Ishikawa (cell line): ENCODE data around the gene UGGT2.

Experiments
- CEBPB ChIP-seq: IDR thresholded peaks from 2 replicates; pipeline ENCODE4 v1.6.1; 2012
- CREB1 ChIP-seq: IDR thresholded peaks from 2 replicates; pipeline ENCODE4 v1.6.1; 2012; ENCODE audit warnings: low read depth
- EGR1 ChIP-seq: IDR thresholded peaks from 2 replicates; pipeline ENCODE4 v1.6.1; 2012
- EP300 ChIP-seq: IDR thresholded peaks from 2 replicates; pipeline ENCODE4 v1.6.1; 2012; ENCODE audit warnings: borderline replicate concordance
- FOXM1 ChIP-seq: IDR thresholded peaks from 2 replicates; pipeline ENCODE4 v1.6.1; 2012; ENCODE audit warnings: low read depth, borderline replicate concordance
- MAX ChIP-seq: IDR thresholded peaks from 2 replicates; pipeline ENCODE4 v1.6.1; 2012
- NFIC ChIP-seq: IDR thresholded peaks from 2 replicates; pipeline ENCODE4 v1.6.1; 2012
- RAD21 ChIP-seq: IDR thresholded peaks from 2 replicates; pipeline ENCODE4 v1.6.1; 2012; ENCODE audit warnings: low read depth
- REST ChIP-seq: IDR thresholded peaks from 2 replicates; pipeline ENCODE4 v1.6.1; 2012; ENCODE audit warnings: low read depth, mild to moderate bottlenecking
- TAF1 ChIP-seq: IDR thresholded peaks from 2 replicates; pipeline ENCODE4 v1.6.1; 2012; ENCODE audit warnings: low read depth, mild to moderate bottlenecking
- TCF12 ChIP-seq: IDR thresholded peaks from 2 replicates; pipeline ENCODE4 v1.6.1; 2012; ENCODE audit warnings: low read depth
- TEAD4 ChIP-seq: IDR thresholded peaks from 2 replicates; pipeline ENCODE4 v1.6.1; 2012
- USF1 ChIP-seq: IDR thresholded peaks from 2 replicates; pipeline ENCODE4 v1.6.1; 2012
- YY1 ChIP-seq: IDR thresholded peaks from 2 replicates; pipeline ENCODE4 v1.6.1; 2012; ENCODE audit warnings: low read depth
- ZBTB7A ChIP-seq: IDR thresholded peaks from 2 replicates; pipeline ENCODE4 v1.6.1; 2012; ENCODE audit warnings: low read depth

Gene UGGT2

GRCh38 chr13:95833126-95833525, 220.1 kb downstream of the UGGT2 start:
- no peak for TF ChIP-seq ZBTB7A
- no peak for TF ChIP-seq RAD21
- TF ChIP-seq REST = no peak

GRCh38 chr13:95822303-95822702, 230.9 kb downstream of the UGGT2 start:
- TF ChIP-seq YY1 = no peak
- TF ChIP-seq EGR1 = no peak
- TF ChIP-seq RAD21 = no peak
- no peak for TF ChIP-seq TAF1
- no peak for TF ChIP-seq FOXM1
- no peak for TF ChIP-seq NFIC
- no peak for TF ChIP-seq USF1

GRCh38 chr13:95814495-95814894, 238.7 kb downstream of the UGGT2 start:
- TF ChIP-seq TAF1 (no peak), EP300 (no peak), NFIC (no peak), TCF12 (no peak), ZBTB7A (no peak), CEBPB (no peak), TEAD4 (no peak), RAD21 (no peak), EGR1 (no peak), USF1 (no peak), CREB1 (no peak), FOXM1 (no peak), MAX (no peak)

- TF ChIP-seq NFIC (no peak), USF1 (no peak), CEBPB (no peak), TAF1 (no peak), MAX (no peak), EP300 (no peak), CREB1 (no peak), TEAD4 (no peak), FOXM1 (no peak), TCF12 (no peak), EGR1 (no peak), YY1 (no peak), REST (no peak), RAD21 (no peak), ZBTB7A (no peak)
These were observed 240.1 kb downstream of the UGGT2 start for GRCh38 chr13:95813139-95813538.

- no peak for TF ChIP-seq MAX
- TF ChIP-seq RAD21 = no peak
- TF ChIP-seq REST = no peak
- no peak for TF ChIP-seq ZBTB7A
- TF ChIP-seq EGR1 = no peak
- no peak for TF ChIP-seq CEBPB
- no peak for TF ChIP-seq NFIC
- no peak for TF ChIP-seq TCF12
- TF ChIP-seq YY1 = no peak
- TF ChIP-seq FOXM1 = no peak
- TF ChIP-seq TAF1 = no peak
- TF ChIP-seq TEAD4 = no peak
- TF ChIP-seq EP300 = no peak
- no peak for TF ChIP-seq CREB1
- no peak for TF ChIP-seq USF1
These were observed 243.8 kb downstream of the UGGT2 start for GRCh38 chr13:95809429-95809828.
